Astrocyte of the cerebellum (primary cell): ENCODE results near the gene GRIK2.
"Not testable (repeated sequence)": the region's sequence is repeated elsewhere in the genome, so short reads cannot be mapped to it uniquely, and the experiment has no call there.

Experiments
- DNase-seq: peaks from one replicate; pipeline ENCODE4 v3.0.0-alpha.2; 2011; ENCODE audit warnings: low read depth
- H3K4me3 ChIP-seq: 2 replicates; pipeline ENCODE4 v1.5.1; 2011; ENCODE audit warnings: mild to moderate bottlenecking, low read depth, low read length, moderate library complexity
- in situ Hi-C: cut with HindIII; loops from 2 replicates; pipeline ENCODE4 v1.10.0; 2017; ENCODE audit warnings: low sequenced_read_pairs
- TF ChIP-seq, protein P1 (sequence below): IDR thresholded peaks from 2 replicates; pipeline ENCODE4 v1.5.1; 2012; ENCODE audit warnings: low read length, low read depth, moderate library complexity, mild to moderate bottlenecking; ENCODE audit errors: missing control alignments

GRIK2 gene

DNA sequence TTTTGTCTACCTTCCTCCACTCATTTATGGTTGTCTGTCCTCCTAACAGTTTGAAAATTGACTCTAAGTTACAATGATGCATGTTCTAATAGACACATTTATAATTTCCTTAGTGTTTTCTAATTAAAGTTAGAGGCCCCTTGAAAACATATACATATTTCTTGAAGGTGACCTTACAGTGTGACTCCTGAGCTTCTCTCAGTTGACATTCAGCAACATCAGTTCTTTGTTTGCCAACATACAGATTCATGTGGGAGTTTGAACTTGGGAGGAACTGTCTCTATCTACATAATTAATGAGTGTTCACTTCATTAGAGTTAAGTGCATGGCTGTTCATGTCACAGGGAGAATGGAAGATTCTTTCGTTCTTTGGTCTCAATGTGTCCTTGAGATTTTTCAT, 658.2 kb downstream of the GRIK2 start:
- in situ Hi-C loops, result no loop called here

DNA sequence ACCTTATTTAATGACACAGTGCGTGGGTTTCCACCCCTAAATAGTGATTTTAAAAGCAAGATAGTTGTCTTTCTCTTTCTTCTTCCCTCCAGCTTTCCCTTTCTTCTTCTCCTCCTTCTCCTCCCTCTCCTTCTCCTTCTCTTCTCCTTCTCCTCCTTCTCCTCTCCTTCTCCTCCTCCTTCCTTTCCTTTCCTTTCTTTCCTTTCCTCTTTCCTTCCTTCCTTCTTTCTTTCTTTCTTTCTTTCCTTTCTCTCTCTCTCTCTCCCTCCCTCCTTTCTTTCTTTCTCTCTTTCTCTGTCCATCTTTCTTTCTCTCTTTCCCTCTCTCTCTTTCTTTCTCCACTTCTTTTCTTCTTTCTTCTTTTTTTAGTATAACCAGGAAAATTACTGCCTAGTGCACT, 670.6 kb downstream of the GRIK2 start:
- in situ Hi-C loops, result no loop called here
- DNase-seq, result no peak
- TF ChIP-seq, protein P1, sequence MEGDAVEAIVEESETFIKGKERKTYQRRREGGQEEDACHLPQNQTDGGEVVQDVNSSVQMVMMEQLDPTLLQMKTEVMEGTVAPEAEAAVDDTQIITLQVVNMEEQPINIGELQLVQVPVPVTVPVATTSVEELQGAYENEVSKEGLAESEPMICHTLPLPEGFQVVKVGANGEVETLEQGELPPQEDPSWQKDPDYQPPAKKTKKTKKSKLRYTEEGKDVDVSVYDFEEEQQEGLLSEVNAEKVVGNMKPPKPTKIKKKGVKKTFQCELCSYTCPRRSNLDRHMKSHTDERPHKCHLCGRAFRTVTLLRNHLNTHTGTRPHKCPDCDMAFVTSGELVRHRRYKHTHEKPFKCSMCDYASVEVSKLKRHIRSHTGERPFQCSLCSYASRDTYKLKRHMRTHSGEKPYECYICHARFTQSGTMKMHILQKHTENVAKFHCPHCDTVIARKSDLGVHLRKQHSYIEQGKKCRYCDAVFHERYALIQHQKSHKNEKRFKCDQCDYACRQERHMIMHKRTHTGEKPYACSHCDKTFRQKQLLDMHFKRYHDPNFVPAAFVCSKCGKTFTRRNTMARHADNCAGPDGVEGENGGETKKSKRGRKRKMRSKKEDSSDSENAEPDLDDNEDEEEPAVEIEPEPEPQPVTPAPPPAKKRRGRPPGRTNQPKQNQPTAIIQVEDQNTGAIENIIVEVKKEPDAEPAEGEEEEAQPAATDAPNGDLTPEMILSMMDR, result no peak

More for the DNA sequence above, 658.2 kb downstream of the GRIK2 start:
- DNase-seq, result no peak
- TF ChIP-seq, protein P1, result no peak
- H3K4me3 ChIP-seq, result no peak overlapping the region

DNA sequence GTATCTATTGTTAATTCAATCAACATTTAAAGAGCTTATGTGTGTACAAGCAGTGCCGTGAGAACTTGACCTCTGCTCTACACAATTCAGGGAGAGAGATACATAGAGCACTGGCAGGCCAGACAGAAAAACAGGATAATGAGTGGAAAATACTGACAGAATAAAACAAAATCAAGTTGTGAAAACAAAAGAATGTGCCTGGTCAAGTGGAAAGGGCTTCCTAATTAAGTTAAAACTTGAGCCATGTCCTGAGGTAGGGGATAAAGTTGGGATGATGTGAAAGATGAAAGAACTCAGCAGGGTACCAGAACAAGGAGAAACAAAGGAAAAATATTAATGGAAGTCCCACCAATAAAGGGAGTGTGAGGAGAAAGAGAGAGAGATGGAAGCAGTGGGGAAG, 672.8 kb downstream of the GRIK2 start:
- in situ Hi-C loops, result no loop called here
- no peak overlapping the region for H3K4me3 ChIP-seq
- DNase-seq, result no peak
- TF ChIP-seq, protein P1, result no peak

More for the DNA sequence above, 670.6 kb downstream of the GRIK2 start:
- no peak overlapping the region for H3K4me3 ChIP-seq

DNA sequence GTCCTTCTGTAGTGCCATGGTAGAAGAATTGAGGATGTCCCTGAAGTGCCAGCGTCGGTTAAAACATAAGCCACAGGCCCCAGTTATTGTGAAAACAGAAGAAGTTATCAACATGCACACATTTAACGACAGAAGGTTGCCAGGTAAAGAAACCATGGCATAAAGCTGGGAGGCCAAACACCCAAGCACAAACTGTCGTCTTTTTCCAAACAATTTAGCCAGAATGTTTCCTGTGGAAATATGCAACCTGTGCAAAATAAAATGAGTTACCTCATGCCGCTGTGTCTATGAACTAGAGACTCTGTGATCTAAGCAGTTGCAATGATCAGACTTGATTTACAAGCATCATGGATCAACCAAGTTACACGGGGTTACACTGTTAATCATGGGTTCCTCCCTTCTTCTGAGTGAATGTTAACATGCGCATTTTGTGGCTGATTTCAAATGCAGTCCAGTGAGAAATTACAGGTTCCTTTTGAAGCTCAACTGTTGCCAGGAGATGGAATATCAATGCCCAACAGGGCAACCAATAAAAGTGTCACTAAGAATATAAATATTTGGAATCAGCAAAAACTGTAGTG, 674.9 kb downstream of the GRIK2 start:
- H3K4me3 ChIP-seq, result no peak overlapping the region
- TF ChIP-seq, protein P1, result no peak
- in situ Hi-C loops, result no loop called here
- DNase-seq, result no peak

DNA sequence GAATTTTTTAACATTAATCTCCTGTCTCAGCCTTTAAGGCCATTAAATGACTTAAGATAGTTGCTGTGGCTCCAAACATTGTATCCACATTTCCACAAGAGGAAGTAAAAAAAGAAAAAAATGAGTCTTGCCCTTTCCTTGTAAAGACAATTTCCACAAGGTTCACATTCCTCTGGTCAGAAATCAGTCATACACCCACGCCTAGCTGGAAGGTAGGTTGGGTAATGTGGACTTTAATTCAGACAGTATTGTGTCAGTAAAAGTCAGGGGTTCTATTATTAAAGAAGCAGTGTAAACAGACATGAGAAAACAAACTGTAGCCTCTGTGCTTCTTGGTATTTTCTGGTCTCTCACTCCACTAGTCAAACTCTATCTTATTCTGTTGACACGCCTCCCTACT, 682.0 kb downstream of the GRIK2 start:
- no peak overlapping the region for H3K4me3 ChIP-seq
- in situ Hi-C loops, result no loop called here
- DNase-seq, result no peak
- TF ChIP-seq, protein P1, result no peak

DNA sequence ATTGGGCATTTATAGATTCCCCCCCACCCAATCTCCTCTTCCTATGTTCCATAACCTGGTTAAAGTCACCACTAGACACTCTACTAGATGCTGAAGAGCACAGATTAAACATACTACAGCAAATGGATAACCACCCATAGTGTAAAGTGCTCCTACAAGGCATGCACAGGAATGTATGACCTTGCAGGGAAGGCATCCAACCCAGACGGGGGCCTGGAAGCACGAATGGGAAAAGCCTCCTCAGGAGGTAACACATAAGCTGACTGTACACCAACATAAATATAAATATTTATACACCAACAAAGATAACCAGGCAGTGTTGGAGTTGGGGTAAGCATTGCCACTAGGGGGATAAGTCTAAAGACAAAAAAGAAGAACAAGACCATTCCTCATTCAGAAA, 691.7 kb downstream of the GRIK2 start:
- in situ Hi-C loops, result no loop called here
- no peak for DNase-seq
- no peak overlapping the region for H3K4me3 ChIP-seq
- TF ChIP-seq, protein P1, result no peak

DNA sequence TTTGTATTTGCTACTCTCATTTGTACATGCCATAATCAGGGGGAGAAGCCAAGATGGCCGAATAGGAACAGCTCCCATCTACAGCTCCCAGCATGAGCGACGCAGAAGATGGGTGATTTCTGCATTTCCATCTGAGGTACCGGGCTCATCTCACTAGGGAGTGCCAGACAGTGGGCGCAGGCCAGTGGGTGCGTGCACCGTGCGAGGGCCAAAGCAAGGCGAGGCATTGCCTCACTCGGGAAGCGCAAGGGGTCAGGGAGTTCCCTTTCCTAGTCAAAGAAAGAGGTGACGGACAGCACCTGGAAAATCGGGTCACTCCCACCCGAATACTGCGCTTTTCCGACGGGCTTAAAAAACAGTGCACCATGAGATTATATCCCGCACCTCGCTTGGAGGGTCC, 694.7 kb downstream of the GRIK2 start:
- in situ Hi-C loops, DNase-seq, H3K4me3 ChIP-seq: not testable (repeated sequence)
